HTR-8/SVneo (cell line): Measurements from ENCODE around the gene ACSBG1.

Experiments
- DNase-seq: peaks from one replicate; pipeline ENCODE4 v3.0.0; 2011; ENCODE audit warnings: low spot score, mixed read lengths; ENCODE audit not compliant: insufficient read length
- FAIRE-seq: peaks from 2 replicates; lab custom pipeline; 2011; peaks lifted over from hg19 to GRCh38; lab: Jason Lieb, UNC

ACSBG1 gene

DNA sequence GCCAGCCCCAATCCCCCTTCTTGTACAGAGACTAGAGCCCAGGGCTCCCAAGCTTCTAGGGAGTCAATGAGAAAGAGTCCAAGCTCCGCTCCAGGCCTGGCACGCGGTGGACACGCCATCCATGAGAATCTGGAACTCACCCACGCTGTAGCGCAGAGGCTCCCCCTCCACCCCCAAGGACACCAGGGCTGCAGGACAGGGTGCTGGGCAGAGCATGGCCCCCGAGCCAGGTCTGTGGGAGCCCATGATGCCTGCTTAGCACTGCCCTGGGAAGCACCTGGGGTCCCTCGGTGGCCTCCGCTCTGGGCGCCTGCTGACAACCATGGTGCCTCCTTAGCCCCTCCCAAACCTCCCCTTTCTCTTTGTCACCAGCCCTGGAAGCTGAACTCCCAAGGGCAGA, 28.5 kb downstream of the ACSBG1 start:
- FAIRE-seq: no peak
- no peak for DNase-seq

GRCh38 chr15:78205337-78205736, 29.0 kb downstream of the ACSBG1 start:
- FAIRE-seq (no peak), DNase-seq (no peak)

DNA sequence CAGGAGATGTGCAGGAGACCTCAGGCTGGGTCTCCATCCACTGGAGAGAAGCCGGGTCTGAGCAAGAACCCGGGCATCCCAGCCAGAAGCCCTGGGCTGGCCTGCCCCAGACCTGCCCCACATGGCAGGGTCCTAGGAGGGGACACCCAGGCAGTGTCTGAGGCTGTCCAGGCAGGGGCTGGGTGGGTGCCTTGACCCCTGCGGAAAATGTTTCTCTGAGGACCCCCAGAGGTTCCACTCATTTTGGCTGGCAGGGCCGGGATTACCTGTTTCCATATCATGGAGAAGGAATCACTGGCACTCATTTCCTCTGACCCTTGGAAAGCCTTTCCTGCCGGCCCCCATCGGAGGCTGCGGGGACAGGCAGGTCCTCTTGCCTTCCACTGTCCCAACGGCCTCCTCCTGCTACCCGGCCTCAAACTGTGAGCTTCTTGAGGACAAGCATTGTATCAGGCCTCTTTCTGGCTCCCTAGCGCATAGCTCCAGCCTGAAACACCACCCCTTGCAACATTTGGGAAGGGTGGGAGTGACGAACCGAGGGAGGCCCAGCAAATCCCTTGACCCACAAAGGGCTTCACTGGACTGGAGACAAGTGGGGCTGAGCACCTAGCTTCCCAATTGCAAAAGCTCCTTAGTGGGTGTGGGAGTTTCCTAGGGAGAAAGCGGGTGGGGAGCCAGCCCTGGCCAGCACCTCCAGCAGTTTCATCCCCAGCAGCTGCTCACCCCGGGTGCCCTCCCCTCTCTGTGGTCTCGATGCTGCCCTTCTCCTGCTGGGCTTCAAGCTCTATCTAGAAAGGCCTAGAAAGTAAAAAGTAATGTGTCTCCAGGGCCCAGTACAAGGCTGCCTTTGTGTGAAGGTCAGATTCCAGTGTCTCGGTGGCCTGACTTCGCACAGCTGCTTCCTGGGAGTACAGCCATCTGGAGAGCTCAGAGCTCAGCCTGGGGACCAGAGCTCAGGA, 29.7 kb downstream of the ACSBG1 start:
- DNase-seq (no peak), FAIRE-seq (no peak)

DNA sequence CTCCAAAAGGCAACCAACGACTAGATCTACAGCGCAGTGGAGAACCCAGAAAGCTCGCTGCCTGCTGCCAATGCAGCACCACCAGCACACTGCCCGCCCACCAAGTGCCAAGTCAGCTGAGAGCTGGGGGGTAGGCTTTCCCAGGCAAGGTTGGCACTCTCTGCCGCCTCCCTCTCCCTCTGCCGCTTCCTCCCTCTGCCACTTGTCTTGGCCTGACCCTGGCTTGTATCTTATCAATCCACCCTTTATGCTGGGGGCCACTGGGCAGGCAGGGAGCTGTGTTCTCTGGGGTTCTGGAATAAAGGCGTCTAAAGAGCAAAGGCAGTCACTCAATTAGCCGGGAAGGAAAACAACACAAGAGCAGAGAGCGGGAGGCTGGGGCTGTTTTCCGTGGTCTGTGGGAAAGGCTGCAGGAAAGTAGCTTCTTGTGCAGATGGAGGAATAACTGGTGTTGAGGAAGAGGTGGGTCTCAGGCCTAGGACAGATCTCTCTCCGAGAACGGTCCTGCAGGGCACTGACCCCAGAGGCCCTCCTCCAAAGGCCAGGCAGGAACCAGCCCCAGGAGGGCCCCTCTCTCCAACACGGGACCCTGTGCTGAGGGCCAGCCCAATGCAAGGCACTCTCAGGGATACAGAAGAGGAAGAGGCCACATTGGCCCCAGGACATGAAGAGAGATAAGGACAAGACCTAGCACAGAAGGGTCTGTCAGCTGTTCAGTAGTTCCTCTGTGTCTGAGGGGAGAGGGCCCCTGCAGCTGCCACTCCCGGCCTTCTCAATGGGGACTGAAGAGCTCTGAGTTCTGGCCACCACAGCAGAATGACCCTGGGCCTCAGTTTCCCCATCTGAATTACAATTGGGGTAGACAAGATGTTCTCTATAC, 30.8 kb downstream of the ACSBG1 start:
- no peak for DNase-seq
- FAIRE-seq: no peak

DNA sequence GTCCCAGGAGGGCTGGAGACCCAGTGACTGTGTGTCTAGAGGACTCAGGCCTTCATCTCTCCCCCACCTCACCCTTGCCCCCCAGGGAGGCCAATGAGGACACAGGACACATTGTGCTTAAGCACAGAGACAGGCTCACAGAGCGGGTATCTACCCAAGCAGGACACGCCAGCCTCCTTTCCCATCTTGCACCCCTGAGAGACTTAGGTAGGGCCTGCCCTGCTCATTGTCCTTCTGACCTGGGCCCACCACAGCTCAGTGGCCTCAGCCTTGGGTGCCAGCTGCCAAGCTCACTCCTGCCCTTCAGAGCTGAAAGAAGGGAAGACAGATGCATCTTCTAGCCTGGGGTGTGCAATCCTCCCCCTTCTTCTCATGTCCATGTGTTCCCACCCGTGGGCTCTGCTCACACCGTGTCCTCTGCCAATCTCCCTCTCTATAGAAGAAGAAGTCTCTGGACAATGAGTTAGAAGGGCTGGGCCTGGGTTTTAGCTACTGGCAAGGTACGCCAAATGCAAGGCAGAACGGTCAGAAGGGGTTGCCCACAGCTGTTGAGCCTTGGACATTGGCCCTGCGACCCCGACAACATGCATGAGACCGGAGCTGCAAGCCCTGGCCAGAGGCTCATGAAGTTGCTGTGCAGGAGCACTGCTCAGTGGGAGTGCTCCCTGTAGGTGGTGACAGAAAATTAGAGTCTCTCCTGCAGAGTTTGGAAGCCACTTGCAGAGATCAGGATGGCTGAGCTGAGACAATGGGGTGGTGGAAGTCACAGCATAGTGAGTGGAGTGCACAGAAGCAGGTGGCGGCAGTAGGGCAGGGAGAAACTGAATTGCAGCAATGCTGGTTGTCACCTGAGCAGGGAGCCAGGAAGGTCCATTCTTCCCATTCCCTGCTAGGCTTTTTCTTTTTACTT, 32.8 kb downstream of the ACSBG1 start:
- FAIRE-seq: no peak
- no peak for DNase-seq

GRCh38 chr15:78200276-78200930, 34.0 kb downstream of the ACSBG1 start:
- no peak for FAIRE-seq
- no peak for DNase-seq

GRCh38 chr15:78197632-78198031, 36.7 kb downstream of the ACSBG1 start:
- DNase-seq (no peak), FAIRE-seq (no peak)

DNA sequence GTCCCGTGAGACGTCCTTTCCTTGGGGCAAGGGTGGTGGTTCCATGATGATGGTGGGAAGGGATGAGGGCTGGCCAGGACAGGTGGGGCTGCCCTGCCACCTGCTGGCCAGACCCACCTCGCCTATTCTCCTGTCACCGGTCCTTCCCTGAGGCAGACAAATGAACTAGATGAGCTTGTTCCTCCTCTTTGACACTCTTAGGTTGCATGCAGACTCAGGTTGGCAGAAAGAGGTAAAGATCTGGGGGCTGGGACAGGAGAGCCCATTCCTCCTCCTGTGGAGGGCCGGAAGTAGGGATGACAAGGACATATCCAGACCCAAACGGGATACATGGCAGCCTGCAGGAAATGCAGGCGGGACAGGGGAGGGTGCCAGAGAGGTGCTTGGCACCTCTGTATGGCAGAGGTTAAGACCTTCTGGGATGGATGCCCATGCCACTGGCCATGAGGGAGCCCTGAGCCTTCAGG, 38.6 kb downstream of the ACSBG1 start:
- FAIRE-seq: peak; percentile 82
- peak; percentile 60 for DNase-seq

GRCh38 chr15:78194568-78194925, 39.8 kb downstream of the ACSBG1 start:
- FAIRE-seq: no peak
- DNase-seq: no peak

DNA sequence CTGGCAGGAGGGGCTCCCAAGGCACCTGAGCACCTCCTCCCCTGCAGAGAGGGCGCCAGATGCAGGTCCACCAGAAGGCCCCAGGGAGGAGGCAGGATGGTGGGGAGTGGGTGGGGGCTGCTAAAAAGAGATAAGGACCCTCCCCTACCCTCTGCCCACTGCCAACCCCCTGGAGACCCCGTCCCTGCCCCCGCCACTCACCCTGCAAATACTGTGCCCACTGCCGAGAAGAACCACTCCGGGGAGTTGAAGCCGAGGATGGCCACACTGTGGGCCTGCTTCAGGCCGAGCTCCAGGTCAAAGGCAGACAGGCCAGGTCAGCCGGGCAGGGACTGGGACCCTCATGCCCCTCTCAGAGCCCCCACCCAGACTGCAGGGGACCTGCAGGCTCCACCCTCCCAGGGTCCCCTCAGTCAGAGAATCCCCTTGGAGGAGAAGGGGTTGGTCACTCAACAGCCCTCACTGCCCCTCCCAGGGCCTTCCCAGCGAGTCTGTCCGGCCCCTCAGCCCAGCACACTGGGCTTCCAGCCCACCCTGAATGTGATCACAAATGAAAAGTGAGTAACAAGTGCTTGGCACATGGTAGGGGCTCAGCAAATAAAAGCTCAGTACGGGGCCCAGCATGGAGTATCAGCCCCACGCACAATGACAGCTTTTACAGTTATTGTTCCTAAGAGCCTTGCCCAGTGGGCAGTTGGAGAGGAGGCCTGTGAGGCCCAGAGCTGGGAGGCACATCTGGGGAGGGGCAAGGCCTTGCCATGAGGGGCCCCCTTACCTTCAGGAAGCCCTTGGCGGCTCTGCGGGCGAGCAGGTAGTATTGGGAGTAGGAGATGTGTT, 40.4 kb downstream of the ACSBG1 start:
- no peak for FAIRE-seq
- DNase-seq: no peak

GRCh38 chr15:78192826-78193594, 41.4 kb downstream of the ACSBG1 start:
- FAIRE-seq: no peak
- DNase-seq: no peak

GRCh38 chr15:78182821-78183220, 51.5 kb downstream of the ACSBG1 start:
- DNase-seq (no peak), FAIRE-seq (no peak)

- no peak for DNase-seq
- no peak for FAIRE-seq
Measured at GRCh38 chr15:78182336-78182700, 52.0 kb downstream of the ACSBG1 start.

DNA sequence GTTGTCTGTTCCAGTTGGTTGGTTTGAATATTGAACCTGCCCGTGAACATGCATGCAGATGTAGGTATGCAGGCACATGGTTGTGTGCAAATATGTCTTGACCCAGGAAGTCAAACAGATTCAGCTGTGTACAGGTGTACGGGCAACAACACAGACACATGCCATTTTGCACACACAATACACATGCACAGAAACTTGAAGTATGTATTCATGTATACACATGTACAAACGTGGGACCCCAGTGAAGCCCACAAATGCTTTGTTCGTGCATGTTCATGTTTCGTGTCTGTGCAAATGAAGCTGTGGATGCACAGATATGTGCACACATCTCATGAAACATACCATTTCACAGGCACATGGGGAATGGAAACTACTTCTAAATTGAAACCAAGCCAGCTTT, 54.5 kb downstream of the ACSBG1 start:
- DNase-seq (no peak), FAIRE-seq (no peak)

GRCh38 chr15:78179286-78179840, 55.0 kb downstream of the ACSBG1 start:
- FAIRE-seq (no peak), DNase-seq (no peak)

GRCh38 chr15:78178064-78178463, 56.3 kb downstream of the ACSBG1 start:
- FAIRE-seq: no peak

DNA sequence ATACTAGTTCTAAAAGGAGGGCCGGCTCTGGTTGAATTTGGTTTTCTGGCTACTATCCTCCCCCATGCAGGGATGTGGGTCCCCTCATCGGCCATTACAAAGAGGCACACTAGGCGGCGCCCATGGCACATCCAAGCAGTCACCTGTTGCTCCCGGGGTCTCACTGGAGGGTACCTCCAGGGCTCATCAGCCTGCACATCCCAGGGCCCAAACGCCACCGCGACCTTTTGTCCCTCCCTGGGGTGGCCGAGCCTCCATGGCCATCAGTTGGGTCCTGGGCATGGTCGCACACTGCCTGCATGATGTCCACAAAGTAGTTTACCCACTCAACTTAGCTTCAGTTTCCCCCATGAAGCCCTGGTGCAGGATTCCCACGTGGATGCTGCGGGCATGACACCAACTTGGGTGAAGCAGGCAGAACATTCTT, 56.9 kb downstream of the ACSBG1 start:
- peak; percentile 62 for DNase-seq
- no peak for FAIRE-seq

More at GRCh38 chr15:78178064-78178463, 56.3 kb downstream of the ACSBG1 start:
- no peak for DNase-seq

DNA sequence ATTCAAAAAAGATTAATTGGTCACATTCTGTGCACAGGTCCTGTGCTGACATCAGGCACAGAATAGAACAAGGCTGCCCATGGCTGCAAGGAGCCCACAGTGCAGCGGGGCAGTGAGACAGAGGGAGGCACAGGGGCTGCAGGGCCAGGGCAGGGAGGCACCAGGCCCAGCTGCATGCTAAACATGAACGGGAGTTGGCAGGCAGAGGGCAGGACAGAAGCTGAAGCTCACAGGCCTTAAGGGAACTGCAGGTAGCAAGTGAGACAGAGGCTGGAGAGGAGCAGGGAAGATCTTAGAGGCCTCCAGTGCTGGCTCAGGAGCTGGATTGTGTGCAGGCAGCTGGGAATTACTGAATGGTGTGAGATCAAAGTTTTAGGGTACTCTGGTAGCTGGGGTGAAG, 59.0 kb downstream of the ACSBG1 start:
- DNase-seq: no peak

More for the DNA sequence above, 59.0 kb downstream of the ACSBG1 start:
- FAIRE-seq: no peak
